ENCODE data around the gene NSD1.
"Not testable (repeated sequence)": the region's sequence is repeated elsewhere in the genome, so short reads cannot be mapped to it uniquely, and the experiment has no call there.

Gene NSD1

GRCh38 chr5:177146891-177147638 lies 13.5 kb downstream of the NSD1 start:
- Histone ChIP-seq H3K27me3 (ENCODE audit: insufficient read depth, low read depth, severe bottlenecking) (no peaks in the 10 kb centered on the region), H3K36me3 (peaks cover 5% of the 10 kb centered on the region; the same call in 1 of the 2 replicates), H3K27ac (no peak overlapping the region), H3K9me3 (ENCODE audit: severe bottlenecking) (no peaks in the 10 kb centered on the region), H3K4me3 (ENCODE audit: low read depth, low read length) (no peak overlapping the region)
- DNase-seq = no peak
- TF ChIP-seq, protein P1, sequence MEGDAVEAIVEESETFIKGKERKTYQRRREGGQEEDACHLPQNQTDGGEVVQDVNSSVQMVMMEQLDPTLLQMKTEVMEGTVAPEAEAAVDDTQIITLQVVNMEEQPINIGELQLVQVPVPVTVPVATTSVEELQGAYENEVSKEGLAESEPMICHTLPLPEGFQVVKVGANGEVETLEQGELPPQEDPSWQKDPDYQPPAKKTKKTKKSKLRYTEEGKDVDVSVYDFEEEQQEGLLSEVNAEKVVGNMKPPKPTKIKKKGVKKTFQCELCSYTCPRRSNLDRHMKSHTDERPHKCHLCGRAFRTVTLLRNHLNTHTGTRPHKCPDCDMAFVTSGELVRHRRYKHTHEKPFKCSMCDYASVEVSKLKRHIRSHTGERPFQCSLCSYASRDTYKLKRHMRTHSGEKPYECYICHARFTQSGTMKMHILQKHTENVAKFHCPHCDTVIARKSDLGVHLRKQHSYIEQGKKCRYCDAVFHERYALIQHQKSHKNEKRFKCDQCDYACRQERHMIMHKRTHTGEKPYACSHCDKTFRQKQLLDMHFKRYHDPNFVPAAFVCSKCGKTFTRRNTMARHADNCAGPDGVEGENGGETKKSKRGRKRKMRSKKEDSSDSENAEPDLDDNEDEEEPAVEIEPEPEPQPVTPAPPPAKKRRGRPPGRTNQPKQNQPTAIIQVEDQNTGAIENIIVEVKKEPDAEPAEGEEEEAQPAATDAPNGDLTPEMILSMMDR (IDR thresholded peaks at IDR 0.05; ENCODE audit: low read depth, low read length) = no peak

- H3K36me3 ChIP-seq; H3K27ac ChIP-seq; H3K9me3 ChIP-seq (ENCODE audit: severe bottlenecking); DNase-seq; H3K4me3 ChIP-seq (ENCODE audit: low read depth, low read length); H3K27me3 ChIP-seq (ENCODE audit: insufficient read depth, low read depth, severe bottlenecking): not testable (repeated sequence)
Observed at GRCh38 chr5:177150061-177150460, 16.5 kb downstream of the NSD1 start.

- 0 out of 2 replicates have a peak, but pooled peaks cover 3% of the 10 kb centered on the region for H3K36me3 ChIP-seq
- no peak for DNase-seq
- TF ChIP-seq, protein P1 (IDR thresholded peaks at IDR 0.05; ENCODE audit: low read depth, low read length) = no peak
- H3K27ac ChIP-seq = no peak overlapping the region
- H3K4me3 ChIP-seq (ENCODE audit: low read depth, low read length) = no peak overlapping the region
- no peaks in the 10 kb centered on the region for H3K27me3 ChIP-seq (ENCODE audit: insufficient read depth, low read depth, severe bottlenecking)
- no peaks in the 10 kb centered on the region for H3K9me3 ChIP-seq (ENCODE audit: severe bottlenecking)
Observed at GRCh38 chr5:177154003-177154643, 20.6 kb downstream of the NSD1 start.

- Histone ChIP-seq H3K4me3 (ENCODE audit: low read depth, low read length) (no peak overlapping the region), H3K27me3 (ENCODE audit: insufficient read depth, low read depth, severe bottlenecking) (no peaks in the 10 kb centered on the region), H3K9me3 (ENCODE audit: severe bottlenecking) (no peaks in the 10 kb centered on the region), H3K27ac (no peak overlapping the region), H3K36me3 (no peaks in the 10 kb centered on the region)
- DNase-seq = no peak
- TF ChIP-seq, protein P1 (IDR thresholded peaks at IDR 0.05; ENCODE audit: low read depth, low read length) = no peak
Observed at GRCh38 chr5:177162379-177162778, 28.8 kb downstream of the NSD1 start.

- DNase-seq = no peak
- H3K9me3 ChIP-seq (ENCODE audit: severe bottlenecking) = no peaks in the 10 kb centered on the region
- H3K27me3 ChIP-seq (ENCODE audit: insufficient read depth, low read depth, severe bottlenecking) = no peaks in the 10 kb centered on the region
- no peak overlapping the region for H3K4me3 ChIP-seq (ENCODE audit: low read depth, low read length)
- TF ChIP-seq, protein P1 (IDR thresholded peaks at IDR 0.05; ENCODE audit: low read depth, low read length) = no peak
- H3K27ac ChIP-seq = no peak overlapping the region
- no peaks in the 10 kb centered on the region for H3K36me3 ChIP-seq
Observed at GRCh38 chr5:177163500-177163899, 29.9 kb downstream of the NSD1 start.

DNA sequence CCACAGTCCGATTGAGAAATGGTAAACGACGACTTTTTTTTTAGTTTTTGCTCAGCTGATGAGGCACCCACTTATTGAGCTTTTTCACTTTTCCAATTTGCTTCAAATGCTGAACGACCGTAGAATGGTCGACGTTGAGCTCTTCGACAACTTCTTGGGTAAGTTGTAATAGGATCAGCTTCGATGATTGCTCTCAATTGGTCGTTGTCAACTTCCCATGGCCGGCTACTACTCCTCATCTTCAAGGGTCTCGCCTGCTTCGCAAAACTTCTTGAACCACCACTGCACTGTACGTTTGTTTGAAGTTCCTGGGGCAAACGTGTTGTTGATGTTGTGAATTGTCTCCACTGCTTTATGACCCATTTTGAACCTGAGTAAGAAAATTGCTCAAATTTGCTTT lies 35.7 kb downstream of the NSD1 start:
- Histone ChIP-seq H3K36me3 (no peaks in the 10 kb centered on the region), H3K27ac (no peak overlapping the region), H3K4me3 (ENCODE audit: low read depth, low read length) (no peak overlapping the region), H3K9me3 (ENCODE audit: severe bottlenecking) (no peaks in the 10 kb centered on the region), H3K27me3 (ENCODE audit: insufficient read depth, low read depth, severe bottlenecking) (no peaks in the 10 kb centered on the region)
- DNase-seq = no peak
- TF ChIP-seq, protein P1 (IDR thresholded peaks at IDR 0.05; ENCODE audit: low read depth, low read length) = no peak

Measured in WERI-Rb-1 (cell line).